ENCODE data around the gene ERFL. TPM values are rescaled to one million over a fixed set of nuclear protein-coding genes. Genes with fewer than 3 reads are reported as not detected.
A peak's percentile ranks its signal among the peaks of the same experiment; 100 is the strongest.

ERFL gene
- total and polyA plus RNA-seq, 2 of the 8 experiments (the other 6 are each of a cell fraction or from before 2014, with no cell fraction given), result 0.12 TPM; not detected in 1

- TF ChIP-seq PHF8 (conservative IDR thresholded peaks at IDR 0.05; ENCODE audit: low read depth, low read length) (no peak), SIX5 (IDR thresholded peaks at IDR 0.05; ENCODE audit: low read depth, low read length) (no peak), POLR2AphosphoS5 (IDR thresholded peaks at IDR 0.05; ENCODE audit: low read depth, low read length) (no peak), POLR2A (IDR thresholded peaks at IDR 0.05; ENCODE audit: control extremely low read depth in 1 of 2, low read depth in 2 of 2, low read length in 2 of 2) (no peak), CHD2 (IDR thresholded peaks at IDR 0.05; ENCODE audit: low read length) (no peak), EZH2 (IDR thresholded peaks at IDR 0.05; ENCODE audit: low read depth, low read length, severe bottlenecking) (peak; percentile 83), SP2 (IDR thresholded peaks at IDR 0.05; ENCODE audit: low read length) (no peak), SUZ12 (IDR thresholded peaks at IDR 0.05; ENCODE audit: low read length) (peak; percentile 84), CHD1 (IDR thresholded peaks at IDR 0.05; ENCODE audit: low read depth, low read length) (no peak), JUND (IDR thresholded peaks at IDR 0.05; ENCODE audit: low read length) (no peak)
Measured at GRCh38 chr19:41928754-41929535, 696 bp upstream of the ERFL start (continued).

Measured in H1 (cell line).